OCI-LY3 (cell line): ENCODE results near the gene IFT80.

Experiments used
- CTCF ChIP-seq: fragments of 200-600, 300-600 bp; sonication (generic); IDR thresholded peaks from 2 replicates; pipeline ENCODE4 v1.5.1; 2014; ENCODE audit warnings: antibody characterized with exemption, low read length, low read depth
- EZH2phosphoT487 ChIP-seq: fragments of 200-600 bp; shearing (Covaris generic); IDR thresholded peaks from 2 replicates; pipeline ENCODE4 v1.6.1; 2018; ENCODE audit warnings: antibody characterized with exemption, mixed run types, low read depth

- no peak for TF ChIP-seq CTCF
- TF ChIP-seq EZH2phosphoT487 = no peak
These were observed 13.5 kb upstream of the IFT80 start for GRCh38 chr3:160412477-160412876.
